CD4-positive, alpha-beta T cell treated with Interleukin-21 for 1 hour (primary cell): Measurements from ENCODE around the gene PTMA.

Experiments
- DNase-seq: peaks from one replicate; pipeline ENCODE4 v3.0.0-alpha.2; 2020

PTMA gene

DNA sequence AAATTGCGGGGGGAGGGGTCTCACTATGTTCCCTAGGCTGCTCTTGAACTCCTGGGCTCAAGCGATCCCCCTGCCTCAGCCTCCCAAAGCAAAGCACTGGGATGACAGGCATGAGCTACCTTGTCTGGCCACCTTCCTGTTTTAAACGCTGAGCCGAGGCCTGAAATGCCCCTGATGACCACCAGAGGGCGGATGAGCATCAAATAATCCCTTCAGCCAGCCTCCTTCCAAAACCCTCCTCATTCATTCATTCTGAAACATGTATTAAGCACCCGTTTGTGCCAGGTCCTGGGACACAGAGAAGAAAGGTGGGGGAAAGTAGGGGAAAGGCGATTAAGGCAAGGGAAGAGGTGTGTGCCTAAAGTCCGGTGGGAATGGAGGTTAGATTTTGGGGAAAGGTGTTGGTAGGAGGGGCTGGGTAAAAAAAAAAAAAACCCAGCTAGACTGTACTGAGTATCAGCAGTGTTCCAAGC, 30.7 kb upstream of the PTMA start:
- peak; percentile 88 for DNase-seq

DNA sequence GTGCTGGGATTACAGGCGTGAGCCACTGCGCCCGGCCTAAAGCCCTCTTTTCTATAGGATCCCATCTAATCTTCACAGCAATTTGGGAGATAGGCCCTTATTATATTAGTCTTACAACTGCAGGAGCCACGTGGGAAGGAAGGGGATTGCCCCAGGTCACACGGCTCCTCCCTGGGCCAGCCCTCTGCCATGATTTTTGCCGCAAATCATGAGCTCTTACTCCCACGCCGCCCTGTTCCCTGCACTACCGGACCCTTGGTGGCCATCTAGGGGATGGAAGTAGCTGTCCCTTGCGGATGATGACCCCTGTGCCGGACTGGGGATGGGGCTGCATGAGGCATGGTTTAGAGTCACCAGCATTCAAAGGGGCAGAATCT, 28.4 kb upstream of the PTMA start:
- no peak for DNase-seq

DNA sequence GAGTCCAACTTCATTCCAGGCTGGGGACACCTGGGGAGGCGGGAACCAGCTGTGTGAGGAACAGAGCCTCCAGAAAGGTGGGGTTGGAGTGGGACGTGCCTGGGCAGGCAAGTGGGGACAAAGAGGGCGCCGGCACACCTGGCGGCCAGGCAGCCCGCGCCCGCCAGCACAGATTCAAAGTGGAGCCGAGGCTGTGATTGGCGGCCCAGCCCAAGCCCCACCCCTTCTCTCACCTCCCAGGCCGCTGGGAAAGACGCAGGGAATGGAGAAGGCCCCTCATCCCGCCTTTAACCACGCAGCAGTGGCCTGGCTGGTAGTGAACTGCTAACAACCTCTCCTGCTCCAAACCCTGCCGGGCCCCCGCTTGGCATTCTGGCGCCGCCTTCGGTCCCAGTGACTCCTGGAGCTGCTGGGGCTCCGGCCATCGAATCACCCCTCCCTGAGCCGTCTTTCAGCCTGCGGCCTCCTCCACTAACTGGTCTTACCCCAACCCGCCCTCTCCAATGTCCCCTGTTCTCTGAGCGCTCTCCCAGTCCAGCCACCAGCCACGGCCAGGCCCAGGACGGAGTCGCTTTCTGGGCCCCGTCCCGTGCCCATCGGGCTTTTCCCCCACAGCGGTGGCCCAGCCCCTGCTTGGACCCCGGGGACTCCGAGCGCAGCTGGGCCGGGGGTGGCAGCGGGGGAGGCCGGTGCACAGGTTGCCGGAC, 27.9 kb upstream of the PTMA start:
- DNase-seq: no peak

DNA sequence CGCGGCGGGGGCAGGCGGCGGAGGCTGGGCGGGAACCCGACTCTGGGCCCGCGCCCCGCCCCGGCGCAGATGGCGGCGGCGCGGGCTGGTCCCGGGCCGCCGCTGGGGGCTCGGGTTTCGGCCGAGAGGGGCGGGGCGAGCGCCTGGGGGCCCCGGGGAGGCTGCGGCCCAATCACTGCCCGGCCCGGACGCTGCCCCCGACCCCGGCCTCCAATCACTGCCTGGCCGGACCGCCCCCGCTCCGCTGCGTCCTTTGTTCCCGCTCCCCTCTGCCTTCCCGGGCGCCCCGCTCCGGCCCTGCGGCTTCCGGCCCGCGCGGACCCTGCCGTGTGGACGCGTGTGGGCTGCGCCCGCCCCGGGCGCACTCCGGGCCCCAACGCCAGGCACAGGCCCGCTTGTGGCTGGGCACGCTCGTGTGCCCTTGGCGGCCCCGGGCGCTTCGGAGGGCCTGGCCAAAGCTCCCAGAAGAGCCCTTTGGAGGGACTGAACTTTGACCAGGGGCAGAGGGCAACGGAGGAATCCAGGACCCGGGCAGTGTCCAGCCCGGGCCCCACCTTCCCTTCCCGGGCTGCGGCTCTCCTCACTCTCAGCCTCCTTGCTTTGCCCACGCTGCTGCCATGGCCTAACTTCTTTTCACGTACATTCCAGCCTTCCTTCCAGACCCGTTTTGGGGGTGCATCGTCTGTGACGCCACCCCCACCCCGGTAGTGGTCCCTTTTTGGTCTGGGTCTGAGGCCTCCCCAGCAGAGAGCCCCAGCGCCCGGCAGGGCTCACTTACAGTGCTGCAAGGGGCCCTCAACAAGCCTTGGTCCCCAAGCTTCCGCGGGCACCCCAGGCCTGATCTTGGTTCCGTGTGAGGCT, 27.1 kb upstream of the PTMA start:
- no peak for DNase-seq

DNA sequence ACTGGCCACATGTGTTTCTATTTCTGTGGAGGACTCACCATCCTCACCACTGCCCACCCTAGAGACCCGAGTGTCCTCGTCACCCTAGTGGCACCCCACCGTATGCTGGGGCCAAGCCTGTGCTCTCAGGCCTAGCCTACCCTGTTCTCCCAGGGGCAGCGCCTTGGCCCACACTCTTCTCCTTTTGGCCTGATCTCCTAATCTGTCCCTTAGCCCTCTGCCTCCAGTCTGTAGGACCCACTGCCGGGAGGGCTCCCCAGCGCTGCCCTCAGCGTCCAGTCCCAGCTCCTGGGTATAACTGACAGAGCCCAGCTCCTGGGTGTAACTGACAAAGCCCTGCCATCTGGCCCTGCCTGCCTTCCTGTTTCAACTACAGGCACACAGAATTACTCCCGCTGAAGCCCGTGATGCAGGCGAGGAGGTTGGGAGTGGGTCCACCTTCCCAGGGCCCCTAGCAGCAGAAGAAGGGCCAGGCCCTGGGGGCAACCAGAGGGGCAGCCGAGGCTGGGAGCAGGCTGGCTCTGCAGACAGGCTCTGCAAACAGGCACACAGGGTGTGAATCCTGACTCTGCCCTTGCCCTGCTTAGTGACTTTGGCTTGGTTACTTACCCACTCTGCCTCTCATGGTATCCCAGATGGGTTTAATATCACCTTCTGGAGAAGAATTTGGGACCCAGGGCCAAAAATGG, 25.6 kb upstream of the PTMA start:
- no peak for DNase-seq

DNA sequence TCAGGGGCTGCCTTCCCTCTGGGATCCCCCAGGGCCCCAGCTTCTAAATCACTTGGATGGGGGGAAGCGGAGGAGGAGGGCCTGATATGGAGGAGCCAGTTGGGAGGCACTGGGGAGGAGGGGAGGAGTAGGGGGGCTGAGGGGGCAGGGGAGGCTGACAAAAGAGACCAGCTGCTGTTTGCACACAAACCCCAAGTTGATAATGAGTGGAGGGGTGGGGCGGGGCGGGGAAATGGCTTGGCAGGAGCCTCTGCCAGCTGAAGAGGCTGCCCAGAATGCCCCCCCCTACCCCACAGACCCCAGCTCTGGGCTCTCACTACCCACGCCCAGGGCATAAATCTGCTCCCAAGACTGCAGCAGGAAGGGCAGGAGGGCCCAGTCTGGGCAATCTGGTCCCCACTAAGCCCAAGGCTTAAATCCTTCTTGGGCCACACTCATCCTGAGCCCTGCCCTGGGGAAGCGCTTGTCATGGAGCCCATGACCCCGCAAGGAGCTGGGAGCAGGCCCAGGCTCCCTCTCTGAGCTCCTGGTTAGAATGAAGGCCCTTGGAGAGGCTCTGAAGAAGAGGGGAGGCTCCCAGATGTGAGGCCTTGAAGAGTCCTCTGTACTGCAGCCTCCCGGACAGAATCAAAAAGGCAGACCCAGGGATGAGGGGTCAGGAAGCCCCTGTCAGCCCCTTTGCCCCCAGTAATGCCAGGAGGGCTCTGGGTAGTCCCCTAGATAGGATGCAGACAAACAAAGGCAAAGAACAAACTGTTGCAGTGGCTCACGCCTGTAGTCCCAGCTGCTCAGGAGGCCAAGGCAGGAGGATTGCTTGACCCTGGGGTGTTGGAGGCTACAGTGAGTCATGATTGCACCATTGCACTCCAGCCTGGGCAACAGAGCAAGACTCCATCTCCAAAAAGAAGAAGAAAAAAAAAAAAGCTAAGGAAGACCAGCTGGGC, 24.8 kb upstream of the PTMA start:
- no peak for DNase-seq

DNA sequence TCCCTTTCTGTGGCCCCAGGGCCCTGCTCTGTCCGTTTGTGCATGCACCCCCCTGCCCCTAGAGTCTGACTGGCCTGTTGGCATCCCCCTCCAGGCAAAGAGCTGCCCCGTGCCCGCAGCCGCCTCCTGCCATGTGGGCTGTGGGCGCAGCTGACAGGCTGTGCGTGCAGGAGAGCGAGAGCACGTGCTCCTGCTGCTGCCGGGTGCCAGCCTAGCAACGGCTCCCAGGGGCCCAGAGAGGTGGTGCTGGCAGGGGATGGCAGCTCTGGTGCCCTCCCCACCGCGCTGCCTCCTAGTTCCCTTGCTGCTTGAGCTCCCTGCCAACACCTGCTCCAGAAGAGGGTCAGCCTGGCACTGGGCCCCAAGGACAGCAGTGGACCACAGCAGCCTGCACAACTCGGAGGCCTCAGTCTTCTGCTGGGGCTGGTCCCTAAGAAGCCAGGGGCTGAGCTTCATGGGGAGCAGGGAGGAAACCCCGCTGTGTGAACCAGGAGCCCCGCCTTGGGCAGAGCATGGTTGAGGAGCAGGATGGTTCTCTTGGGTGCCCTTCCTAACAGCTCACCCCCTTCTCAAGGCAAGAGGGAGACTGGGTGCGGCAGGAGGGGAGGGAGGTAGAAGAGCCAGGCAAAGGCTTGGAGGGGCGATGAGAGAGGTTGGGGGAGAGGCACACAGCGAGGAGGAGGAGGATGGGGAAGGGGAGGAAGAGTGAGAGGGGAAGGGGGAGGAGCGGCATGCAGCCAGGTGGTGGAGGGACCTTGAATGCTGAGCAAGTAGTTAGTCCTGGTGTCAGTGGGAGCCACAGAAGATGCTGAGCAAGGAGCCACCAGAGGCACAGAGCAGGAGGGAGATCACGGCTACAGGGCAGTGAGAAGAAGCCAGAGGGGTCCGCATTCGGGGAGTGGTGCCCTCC, 23.8 kb upstream of the PTMA start:
- DNase-seq: no peak

DNA sequence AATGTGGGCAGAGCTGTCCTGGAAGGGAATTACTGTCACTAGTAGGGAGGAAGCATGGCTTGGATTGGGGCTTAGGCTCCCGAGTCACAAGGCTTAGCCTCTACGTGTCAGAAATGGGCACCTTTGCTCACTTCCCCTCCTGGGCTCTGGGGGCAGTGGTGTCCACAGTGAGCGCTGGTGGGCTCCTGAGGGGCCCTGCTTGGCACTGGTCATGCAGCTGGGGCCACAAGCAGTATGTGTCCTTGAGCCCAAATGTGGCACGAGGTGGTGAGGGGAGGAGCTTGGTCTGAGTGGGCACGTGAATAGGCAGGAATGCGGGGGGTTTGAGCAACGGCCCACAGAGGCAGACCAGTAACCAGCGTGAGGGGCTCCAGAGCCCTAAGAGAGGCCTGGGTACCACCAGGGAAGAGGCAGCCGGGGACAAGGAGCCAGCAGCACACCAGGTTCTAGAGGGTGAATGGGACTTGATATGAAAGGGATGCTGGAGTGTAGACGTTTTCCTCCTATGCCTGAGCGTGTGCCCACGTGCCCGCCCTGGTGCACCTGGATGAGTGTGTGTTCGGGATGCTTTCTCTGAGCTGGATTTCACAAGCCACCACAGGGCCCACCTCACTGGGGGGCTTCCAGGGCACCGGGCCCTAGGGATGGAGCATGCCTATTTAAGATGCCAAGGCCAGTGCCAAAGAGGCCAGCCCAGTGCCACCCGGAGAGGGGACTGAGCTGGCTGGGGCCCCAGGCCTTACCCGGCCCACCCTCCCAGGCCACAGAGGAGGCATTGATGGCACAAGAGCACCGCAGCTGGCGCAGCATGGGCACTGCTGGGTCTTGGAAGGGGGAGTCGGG, 22.8 kb upstream of the PTMA start:
- DNase-seq: no peak

DNA sequence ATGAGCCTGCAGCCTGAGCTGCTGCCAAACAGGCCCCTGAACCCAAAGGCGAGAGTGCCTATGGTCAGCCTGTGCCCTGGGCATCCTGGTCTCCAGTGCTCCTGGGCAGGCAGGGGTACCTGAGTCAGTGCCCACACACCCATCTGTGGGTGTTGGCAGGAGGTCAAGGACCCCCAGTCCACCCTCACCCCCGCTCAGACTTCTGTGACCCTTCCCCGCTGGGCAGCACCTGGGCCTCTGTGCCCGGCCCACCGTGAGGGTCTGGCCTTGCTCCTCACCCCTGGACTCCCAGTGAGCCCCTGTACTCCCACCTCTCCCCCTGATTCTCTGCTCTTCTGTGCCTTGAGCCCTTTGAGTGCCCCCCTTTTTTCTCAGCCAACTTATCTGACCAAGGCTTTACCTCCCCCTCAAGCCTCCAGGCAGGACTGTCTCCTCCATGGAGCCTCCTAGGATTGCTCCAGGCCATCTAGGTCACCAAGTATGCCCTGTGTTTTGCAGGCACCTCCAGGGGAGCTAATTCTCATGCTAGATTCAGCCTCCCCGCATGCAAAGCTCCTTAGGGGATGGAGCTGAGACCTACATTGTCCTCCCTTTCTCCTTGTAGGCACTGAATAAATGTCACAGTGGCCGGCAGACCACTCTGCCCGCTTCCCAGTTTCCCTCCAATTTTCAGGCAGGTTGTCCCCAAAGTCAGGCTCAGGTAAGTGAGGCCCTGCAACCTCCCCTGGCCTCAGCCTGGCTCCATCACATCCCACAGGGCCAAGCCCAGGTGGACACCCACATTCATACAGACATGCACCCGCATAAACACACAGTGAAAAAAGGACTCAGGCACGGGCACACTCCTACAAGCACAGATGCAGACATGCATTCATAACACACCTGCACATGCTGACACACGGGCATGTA, 21.9 kb upstream of the PTMA start:
- DNase-seq: no peak

DNA sequence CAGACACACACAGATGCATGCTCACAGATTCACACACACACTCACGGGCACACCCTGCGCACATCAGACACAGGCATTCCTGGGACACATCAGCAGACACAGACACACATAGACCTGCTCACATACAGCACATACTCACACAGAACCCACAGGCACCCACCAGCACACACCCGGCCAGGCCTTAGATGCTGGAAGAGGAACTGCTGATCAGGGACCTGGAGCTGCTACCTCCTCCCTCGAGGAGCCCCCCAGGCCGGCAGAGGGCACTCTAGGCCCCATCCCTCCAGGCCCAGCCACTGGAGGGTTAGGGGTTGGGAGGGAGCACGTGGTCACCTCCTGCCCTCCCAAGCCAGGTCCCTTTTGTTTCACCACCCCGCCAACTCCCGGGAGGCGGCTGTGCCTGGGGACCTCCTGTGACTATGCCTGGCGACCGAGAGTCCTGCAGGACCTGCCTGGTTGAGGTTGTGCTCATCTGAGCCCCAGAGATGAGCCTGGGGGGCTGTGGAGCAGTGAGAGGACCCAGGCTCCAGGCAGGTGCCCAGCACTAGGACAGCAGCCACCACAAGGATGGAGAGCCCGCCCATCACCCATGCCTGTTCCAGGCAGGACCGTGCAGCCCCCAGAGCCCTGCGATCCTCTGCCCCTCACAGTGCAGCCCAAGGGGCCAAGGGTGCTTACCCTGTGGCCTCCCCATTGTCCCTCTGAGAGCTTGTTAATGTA, 21.0 kb upstream of the PTMA start:
- peak; percentile 71 for DNase-seq

DNA sequence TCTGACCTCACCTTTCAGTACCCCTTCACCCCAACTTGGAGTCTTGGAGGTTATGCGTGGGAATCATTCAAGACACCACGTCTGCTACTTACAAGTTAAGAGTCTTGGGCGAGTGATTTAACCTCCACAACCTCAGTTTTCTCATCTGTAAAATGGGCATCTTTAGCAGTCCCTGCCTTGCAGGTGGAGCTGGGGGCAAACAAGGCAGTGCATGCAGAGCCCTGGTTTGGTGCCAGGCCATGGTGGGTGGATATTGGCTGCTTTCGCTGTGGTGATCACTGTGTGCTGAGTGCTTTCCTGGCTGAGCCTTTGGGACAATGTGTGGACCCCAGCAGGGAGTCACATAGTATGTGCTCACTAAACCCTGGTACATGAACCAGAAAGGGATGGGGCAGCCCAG, 20.4 kb upstream of the PTMA start:
- DNase-seq: no peak

DNA sequence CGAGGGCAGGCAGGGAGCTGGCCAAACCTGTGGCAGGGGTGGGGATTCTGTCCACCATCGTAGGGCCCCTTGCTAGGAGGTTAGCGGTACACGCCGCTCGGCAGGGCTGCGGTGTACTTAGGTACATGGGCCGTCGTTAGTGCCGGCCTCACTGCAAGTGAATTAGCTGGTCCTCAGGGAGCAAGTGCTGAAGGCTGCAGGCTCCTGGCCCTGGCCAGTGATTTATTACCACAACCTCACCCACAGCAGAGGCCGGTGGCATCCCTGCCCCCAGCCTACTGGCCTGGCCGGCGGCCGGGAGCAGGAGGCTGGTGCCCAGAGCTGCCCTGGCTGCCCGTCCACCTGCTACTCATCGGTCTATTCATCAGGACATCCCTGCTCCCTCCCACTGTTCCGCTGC, 19.6 kb upstream of the PTMA start:
- DNase-seq: no peak

DNA sequence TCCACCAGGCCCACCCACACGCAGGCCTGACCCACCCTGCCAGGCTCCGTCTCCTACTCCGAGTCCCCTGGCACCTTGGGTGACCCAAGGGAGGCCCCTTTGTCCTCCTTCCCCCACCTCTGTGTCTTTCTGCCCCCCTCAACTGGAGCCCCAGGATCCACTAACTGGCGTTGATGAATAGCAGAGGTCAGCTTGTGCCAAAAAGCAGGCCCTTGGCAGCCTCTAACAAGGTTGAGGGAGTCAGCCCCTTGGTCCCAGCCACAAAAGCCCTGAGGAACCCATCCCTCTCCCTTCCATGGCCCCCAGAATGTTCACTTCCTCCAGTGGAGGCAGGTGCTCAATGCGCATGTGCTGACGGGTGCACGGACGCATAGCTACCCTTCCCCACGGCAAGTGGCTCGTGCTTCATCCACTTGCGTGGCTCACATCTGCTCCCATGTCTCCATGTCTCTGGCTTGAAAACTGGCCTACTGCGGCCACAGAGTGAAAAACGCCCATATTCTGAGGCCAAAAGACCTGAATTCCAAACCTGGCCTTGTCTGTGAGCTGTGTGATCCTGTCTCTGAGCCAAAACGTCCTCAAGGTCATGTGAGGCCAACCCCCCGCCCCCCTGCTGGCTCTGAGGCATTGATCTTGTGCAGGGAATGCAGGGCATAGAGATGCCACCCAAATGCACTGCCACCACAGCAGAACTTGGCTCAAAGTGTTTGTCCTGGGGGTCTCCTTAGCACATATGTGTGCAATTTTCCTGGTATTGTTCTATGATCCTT, 19.0 kb upstream of the PTMA start:
- no peak for DNase-seq

DNA sequence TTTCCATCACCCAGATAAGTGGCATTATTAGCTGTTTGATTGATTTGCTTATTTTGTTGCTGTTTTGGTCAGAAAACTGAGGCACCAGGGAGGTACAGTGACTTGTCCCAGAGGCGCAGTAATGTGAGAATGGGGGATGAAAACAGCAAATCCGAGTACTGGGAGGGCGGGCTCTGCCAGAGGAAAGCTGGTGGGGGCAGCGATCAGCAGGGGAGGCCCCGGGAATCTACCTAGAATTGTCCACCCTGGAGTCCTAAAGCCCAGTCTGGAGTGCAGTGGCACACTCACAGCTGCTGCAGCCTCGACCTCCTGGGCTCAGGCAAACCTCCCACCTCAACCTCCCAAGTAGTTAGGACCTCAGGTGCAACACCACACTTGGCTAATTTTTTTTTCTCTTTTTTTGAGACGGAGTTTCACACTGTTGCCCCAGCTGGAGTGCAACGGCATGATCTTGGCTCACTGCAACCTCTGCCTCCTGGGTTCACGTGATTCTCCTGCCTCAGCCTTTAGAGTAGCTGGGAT, 17.0 kb upstream of the PTMA start:
- no peak for DNase-seq

DNA sequence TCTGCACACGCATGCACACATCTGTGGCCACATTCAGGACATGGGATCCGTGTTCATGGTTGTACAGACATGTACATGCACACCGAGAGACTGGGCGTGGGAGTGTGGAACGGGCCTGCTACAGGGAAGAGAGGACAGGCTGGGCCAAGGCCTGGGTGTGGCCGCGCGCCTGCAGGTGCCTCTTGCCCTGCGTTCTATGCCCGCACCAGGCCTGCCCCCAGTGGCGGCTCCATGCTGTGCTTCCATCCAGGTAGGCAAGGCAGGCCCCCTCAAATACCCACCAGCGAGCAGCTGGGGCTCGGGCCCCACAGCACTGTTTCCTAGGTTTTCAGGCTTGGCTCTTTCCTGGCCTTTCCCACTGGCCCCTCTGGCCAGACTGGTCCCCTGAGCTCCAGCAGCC, 15.5 kb upstream of the PTMA start:
- DNase-seq: no peak

DNA sequence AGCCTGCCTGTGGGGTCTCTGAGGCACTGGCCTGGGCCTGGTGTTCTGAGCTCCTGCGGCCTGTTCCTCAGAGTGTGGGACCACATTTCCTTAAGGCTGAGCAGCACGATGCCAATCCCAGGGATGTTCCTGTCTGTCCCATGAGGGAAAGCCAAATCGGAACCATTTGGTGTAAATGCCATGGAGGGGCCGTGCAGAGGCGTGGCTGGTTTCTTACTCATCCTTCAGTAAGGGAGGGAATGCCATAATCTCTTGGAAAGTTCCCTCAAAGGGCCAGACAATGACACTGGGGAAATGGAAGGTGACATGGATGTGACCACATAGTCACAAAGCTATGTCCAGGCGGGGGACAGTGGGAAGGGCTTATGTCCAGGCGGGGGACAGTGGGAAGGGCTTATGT, 14.4 kb upstream of the PTMA start:
- no peak for DNase-seq

DNA sequence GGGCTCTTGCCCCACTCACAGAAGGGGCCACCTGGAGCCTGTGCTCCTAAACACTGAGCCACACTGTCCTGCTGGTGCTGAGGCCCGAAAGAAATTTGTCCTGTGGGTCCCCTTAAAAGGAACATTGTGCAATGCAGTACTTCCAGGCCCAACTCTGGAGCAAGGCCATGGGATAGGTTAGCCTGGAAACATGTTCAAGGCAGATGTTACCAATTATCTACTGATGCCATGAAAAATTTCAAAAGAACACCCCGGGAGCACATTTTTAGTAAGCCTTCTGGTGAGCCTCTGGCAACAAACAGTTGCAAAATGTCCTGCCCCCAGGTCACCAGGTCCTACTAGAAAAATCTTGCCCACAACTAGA, 12.3 kb upstream of the PTMA start:
- DNase-seq: no peak

DNA sequence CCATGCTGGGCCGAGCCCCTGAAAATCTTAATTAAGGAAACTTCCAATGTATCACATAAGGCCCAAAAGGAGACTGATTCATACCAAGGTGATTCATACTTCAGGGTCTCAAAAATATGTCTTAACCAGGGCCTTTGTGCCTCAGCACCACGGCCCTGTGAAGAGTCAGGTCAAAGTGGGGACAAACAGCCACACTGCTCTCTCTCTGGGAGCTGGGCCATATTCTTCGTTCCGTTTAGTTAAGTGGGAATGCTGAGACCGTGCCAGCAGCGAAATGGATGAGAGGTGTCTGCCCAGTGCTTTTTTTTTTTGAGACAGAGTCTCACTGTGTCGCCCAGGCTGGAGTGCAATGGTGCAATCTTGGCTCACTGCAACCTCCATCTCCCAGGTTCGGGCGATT, 9.3 kb upstream of the PTMA start:
- DNase-seq: no peak
